WTC11 (cell line): ENCODE data around the gene ATP6V0E1. TPM values are rescaled to one million over a fixed set of nuclear protein-coding genes. Genes with fewer than 3 reads are reported as not detected.

ENCODE experiments used
- ATF1 ChIP-seq: sonication (generic); formaldehyde crosslinking; IDR thresholded peaks from 2 replicates; pipeline ENCODE4 v1.8.1; 2023; ENCODE audit warnings: mild to moderate bottlenecking, moderate library complexity, missing genetic modification reagents
- CREM ChIP-seq: sonication (generic); formaldehyde crosslinking; IDR thresholded peaks from 2 replicates; pipeline ENCODE4 v1.8.1; 2022; ENCODE audit warnings: mild to moderate bottlenecking, missing genetic modification reagents, moderate library complexity
- E2F1 ChIP-seq: sonication (generic); formaldehyde crosslinking; IDR thresholded peaks from 2 replicates; pipeline ENCODE4 v1.8.0; 2022; ENCODE audit warnings: mild to moderate bottlenecking, missing genetic modification reagents
- ETV6 ChIP-seq: sonication (generic); formaldehyde crosslinking; IDR thresholded peaks from 2 replicates; pipeline ENCODE4 v1.8.1; 2022; ENCODE audit warnings: mild to moderate bottlenecking, missing genetic modification reagents
- FOXK1 ChIP-seq: sonication (generic); formaldehyde crosslinking; IDR thresholded peaks from 2 replicates; pipeline ENCODE4 v1.8.0; 2022; ENCODE audit warnings: mild to moderate bottlenecking, moderate library complexity, missing genetic modification reagents
- GRHL2 ChIP-seq: fragments of 250-450 bp; sonication (Bioruptor Pico); IDR thresholded peaks from 2 replicates; pipeline ENCODE4 v1.8.0; 2022; ENCODE audit warnings: mild to moderate bottlenecking, moderate library complexity; ENCODE audit not compliant: insufficient replicate concordance, severe bottlenecking
- HMGA2 ChIP-seq: fragments of 250-450 bp; sonication (Bioruptor Pico); IDR thresholded peaks from 2 replicates; pipeline ENCODE4 v1.4.0; 2021; ENCODE audit warnings: mild to moderate bottlenecking, moderate library complexity
- IRF2 ChIP-seq: sonication (generic); formaldehyde crosslinking; IDR thresholded peaks from 2 replicates; pipeline ENCODE4 v1.8.0; 2022; ENCODE audit warnings: low read depth, missing genetic modification reagents, borderline replicate concordance
- JAZF1 ChIP-seq: fragments of 250-450 bp; sonication (Bioruptor Pico); IDR thresholded peaks from 2 replicates; pipeline ENCODE4 v1.9.0; 2021; ENCODE audit warnings: moderate library complexity, mild to moderate bottlenecking, inconsistent platforms
- NFE2L1 ChIP-seq: sonication (generic); formaldehyde crosslinking; IDR thresholded peaks from 2 replicates; pipeline ENCODE4 v1.8.1; 2023; ENCODE audit warnings: missing genetic modification reagents
- STAT6 ChIP-seq: sonication (generic); formaldehyde crosslinking; conservative IDR thresholded peaks from 2 replicates; pipeline ENCODE4 v1.8.1; 2023; ENCODE audit warnings: mild to moderate bottlenecking, low read depth, missing genetic modification reagents, moderate library complexity
- TEAD1 ChIP-seq: sonication (generic); formaldehyde crosslinking; IDR thresholded peaks from 2 replicates; pipeline ENCODE4 v1.8.0; 2022; ENCODE audit warnings: mild to moderate bottlenecking, missing genetic modification reagents
- TEAD4 ChIP-seq: sonication (generic); formaldehyde crosslinking; IDR thresholded peaks from 2 replicates; pipeline ENCODE4 v1.8.0; 2022; ENCODE audit warnings: mild to moderate bottlenecking, missing genetic modification reagents
- TP53 ChIP-seq: sonication (generic); formaldehyde crosslinking; IDR thresholded peaks from 2 replicates; pipeline ENCODE4 v1.8.1; 2023; ENCODE audit warnings: mild to moderate bottlenecking, missing genetic modification reagents
- USF1 ChIP-seq: sonication (generic); formaldehyde crosslinking; IDR thresholded peaks from 2 replicates; pipeline ENCODE4 v1.8.0; 2022; ENCODE audit warnings: mild to moderate bottlenecking, missing genetic modification reagents
- ZBTB21 ChIP-seq: sonication (generic); formaldehyde crosslinking; IDR thresholded peaks from 2 replicates; pipeline ENCODE4 v1.8.1; 2023; ENCODE audit warnings: mild to moderate bottlenecking, missing genetic modification reagents, borderline replicate concordance
- ZNF121 ChIP-seq: sonication (generic); formaldehyde crosslinking; IDR thresholded peaks from 2 replicates; pipeline ENCODE4 v1.8.0; 2023; ENCODE audit warnings: missing genetic modification reagents
- ZNF281 ChIP-seq: sonication (generic); formaldehyde crosslinking; IDR thresholded peaks from 2 replicates; pipeline ENCODE4 v1.8.0; 2023; ENCODE audit warnings: mild to moderate bottlenecking, missing genetic modification reagents
- ZNF671 ChIP-seq: fragments of 250-450 bp; sonication (Bioruptor Pico); IDR thresholded peaks from 2 replicates; pipeline ENCODE4 v1.8.0; 2021; ENCODE audit warnings: mild to moderate bottlenecking
- total RNA-seq: library from RNA; stranded (reverse); gene quantifications from 3 replicates; pipeline ENCODE4 v1.2.3, GENCODE V29; 2021
- TF ChIP-seq, protein P1 (sequence below): sonication (generic); formaldehyde crosslinking; IDR thresholded peaks from 2 replicates; pipeline ENCODE4 v1.8.0; 2022; ENCODE audit warnings: missing genetic modification reagents
- TF ChIP-seq, protein P2 (sequence below): sonication (generic); formaldehyde crosslinking; IDR thresholded peaks from 2 replicates; pipeline ENCODE4 v1.8.1; 2022; ENCODE audit warnings: missing genetic modification reagents, borderline replicate concordance
- TF ChIP-seq, protein P3 (sequence below): sonication (generic); formaldehyde crosslinking; IDR thresholded peaks from 2 replicates; pipeline ENCODE4 v1.8.1; 2023; ENCODE audit warnings: mild to moderate bottlenecking, missing genetic modification reagents
- TF ChIP-seq, protein P4 (sequence below): fragments of 250-450 bp; sonication (Bioruptor Pico); IDR thresholded peaks from 2 replicates; pipeline ENCODE4 v1.9.0; 2021; ENCODE audit warnings: moderate library complexity, mild to moderate bottlenecking, inconsistent platforms, borderline replicate concordance

Gene ATP6V0E1
- total RNA-seq, 1 experiment from 2014 or later, result 80.9 TPM

GRCh38 chr5:173057062-173057924 is 73.7 kb downstream of the ATP6V0E1 start (continued):
- TF ChIP-seq, protein P1, sequence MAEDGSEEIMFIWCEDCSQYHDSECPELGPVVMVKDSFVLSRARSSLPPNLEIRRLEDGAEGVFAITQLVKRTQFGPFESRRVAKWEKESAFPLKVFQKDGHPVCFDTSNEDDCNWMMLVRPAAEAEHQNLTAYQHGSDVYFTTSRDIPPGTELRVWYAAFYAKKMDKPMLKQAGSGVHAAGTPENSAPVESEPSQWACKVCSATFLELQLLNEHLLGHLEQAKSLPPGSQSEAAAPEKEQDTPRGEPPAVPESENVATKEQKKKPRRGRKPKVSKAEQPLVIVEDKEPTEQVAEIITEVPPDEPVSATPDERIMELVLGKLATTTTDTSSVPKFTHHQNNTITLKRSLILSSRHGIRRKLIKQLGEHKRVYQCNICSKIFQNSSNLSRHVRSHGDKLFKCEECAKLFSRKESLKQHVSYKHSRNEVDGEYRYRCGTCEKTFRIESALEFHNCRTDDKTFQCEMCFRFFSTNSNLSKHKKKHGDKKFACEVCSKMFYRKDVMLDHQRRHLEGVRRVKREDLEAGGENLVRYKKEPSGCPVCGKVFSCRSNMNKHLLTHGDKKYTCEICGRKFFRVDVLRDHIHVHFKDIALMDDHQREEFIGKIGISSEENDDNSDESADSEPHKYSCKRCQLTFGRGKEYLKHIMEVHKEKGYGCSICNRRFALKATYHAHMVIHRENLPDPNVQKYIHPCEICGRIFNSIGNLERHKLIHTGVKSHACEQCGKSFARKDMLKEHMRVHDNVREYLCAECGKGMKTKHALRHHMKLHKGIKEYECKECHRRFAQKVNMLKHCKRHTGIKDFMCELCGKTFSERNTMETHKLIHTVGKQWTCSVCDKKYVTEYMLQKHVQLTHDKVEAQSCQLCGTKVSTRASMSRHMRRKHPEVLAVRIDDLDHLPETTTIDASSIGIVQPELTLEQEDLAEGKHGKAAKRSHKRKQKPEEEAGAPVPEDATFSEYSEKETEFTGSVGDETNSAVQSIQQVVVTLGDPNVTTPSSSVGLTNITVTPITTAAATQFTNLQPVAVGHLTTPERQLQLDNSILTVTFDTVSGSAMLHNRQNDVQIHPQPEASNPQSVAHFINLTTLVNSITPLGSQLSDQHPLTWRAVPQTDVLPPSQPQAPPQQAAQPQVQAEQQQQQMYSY (CRISPR knock-in tag), result no peak
- TF ChIP-seq ATF1 (no peak), CREM (CRISPR knock-in tag) (no peak; the same call in 1 of the 2 replicates), STAT6 (no peak), ETV6 (CRISPR knock-in tag) (peak; percentile 21; the same call in 1 of the 2 replicates), HMGA2 (CRISPR knock-in tag) (no peak), NFE2L1 (CRISPR knock-in tag) (no peak), E2F1 (no peak), TP53 (CRISPR knock-in tag) (no peak), IRF2 (no peak), TEAD4 (CRISPR knock-in tag) (no peak), ZNF671 (CRISPR knock-in tag) (no peak), GRHL2 (CRISPR knock-in tag) (no peak), TEAD1 (CRISPR knock-in tag) (no peak), FOXK1 (CRISPR knock-in tag) (peak; percentile 98), USF1 (CRISPR knock-in tag) (no peak), ZNF121 (CRISPR knock-in tag) (no peak), ZNF281 (CRISPR knock-in tag) (no peak), JAZF1 (CRISPR knock-in tag) (no peak), ZBTB21 (CRISPR knock-in tag) (no peak)
- TF ChIP-seq, protein P2, sequence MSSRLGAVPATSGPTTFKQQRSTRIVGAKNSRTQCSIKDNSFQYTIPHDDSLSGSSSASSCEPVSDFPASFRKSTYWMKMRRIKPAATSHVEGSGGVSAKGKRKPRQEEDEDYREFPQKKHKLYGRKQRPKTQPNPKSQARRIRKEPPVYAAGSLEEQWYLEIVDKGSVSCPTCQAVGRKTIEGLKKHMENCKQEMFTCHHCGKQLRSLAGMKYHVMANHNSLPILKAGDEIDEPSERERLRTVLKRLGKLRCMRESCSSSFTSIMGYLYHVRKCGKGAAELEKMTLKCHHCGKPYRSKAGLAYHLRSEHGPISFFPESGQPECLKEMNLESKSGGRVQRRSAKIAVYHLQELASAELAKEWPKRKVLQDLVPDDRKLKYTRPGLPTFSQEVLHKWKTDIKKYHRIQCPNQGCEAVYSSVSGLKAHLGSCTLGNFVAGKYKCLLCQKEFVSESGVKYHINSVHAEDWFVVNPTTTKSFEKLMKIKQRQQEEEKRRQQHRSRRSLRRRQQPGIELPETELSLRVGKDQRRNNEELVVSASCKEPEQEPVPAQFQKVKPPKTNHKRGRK (CRISPR knock-in tag), result no peak
- TF ChIP-seq, protein P3, sequence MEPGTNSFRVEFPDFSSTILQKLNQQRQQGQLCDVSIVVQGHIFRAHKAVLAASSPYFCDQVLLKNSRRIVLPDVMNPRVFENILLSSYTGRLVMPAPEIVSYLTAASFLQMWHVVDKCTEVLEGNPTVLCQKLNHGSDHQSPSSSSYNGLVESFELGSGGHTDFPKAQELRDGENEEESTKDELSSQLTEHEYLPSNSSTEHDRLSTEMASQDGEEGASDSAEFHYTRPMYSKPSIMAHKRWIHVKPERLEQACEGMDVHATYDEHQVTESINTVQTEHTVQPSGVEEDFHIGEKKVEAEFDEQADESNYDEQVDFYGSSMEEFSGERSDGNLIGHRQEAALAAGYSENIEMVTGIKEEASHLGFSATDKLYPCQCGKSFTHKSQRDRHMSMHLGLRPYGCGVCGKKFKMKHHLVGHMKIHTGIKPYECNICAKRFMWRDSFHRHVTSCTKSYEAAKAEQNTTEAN, result no peak
- TF ChIP-seq, protein P4, sequence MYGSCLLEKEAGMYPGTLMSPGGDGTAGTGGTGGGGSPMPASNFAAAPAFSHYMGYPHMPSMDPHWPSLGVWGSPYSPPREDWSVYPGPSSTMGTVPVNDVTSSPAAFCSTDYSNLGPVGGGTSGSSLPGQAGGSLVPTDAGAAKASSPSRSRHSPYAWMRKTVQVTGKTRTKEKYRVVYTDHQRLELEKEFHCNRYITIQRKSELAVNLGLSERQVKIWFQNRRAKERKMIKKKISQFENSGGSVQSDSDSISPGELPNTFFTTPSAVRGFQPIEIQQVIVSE, result no peak
